Fibroblast of lung (primary cell): Measurements from ENCODE around the gene ABCG2. TPM values are rescaled to one million over a fixed set of nuclear protein-coding genes. Genes with fewer than 3 reads are reported as not detected.

Experiments
- DNase-seq, 2 donors: peaks; one replicate each; pipeline versions ENCODE4 v3.0.0 to v3.0.0-alpha.2; 2010; ENCODE audit warnings: low read depth in 2 of 2
- H2AFZ ChIP-seq: 2 replicates; pipeline ENCODE4 v1.5.1; 2012; ENCODE audit warnings: low read length, control low read depth, inconsistent platforms
- H3K27ac ChIP-seq: 2 replicates; pipeline ENCODE4 v1.5.1; 2011; ENCODE audit warnings: low read length, control low read depth; ENCODE audit not compliant: insufficient read depth
- H3K27me3 ChIP-seq: 2 replicates; pipeline ENCODE4 v1.5.1; 2011; ENCODE audit warnings: mild to moderate bottlenecking, low read length; ENCODE audit not compliant: control insufficient read depth, insufficient read depth
- H3K36me3 ChIP-seq: 2 replicates; pipeline ENCODE4 v1.5.1; 2011; ENCODE audit warnings: low read length; ENCODE audit not compliant: control insufficient read depth, insufficient read depth
- H3K4me1 ChIP-seq: 2 replicates; pipeline ENCODE4 v1.5.1; 2011; ENCODE audit warnings: low read length; ENCODE audit not compliant: control insufficient read depth, insufficient read depth; ENCODE audit errors: extremely low read depth
- H3K4me2 ChIP-seq: 2 replicates; pipeline ENCODE4 v1.5.1; 2011; ENCODE audit warnings: low read length, control low read depth; ENCODE audit not compliant: insufficient read depth; ENCODE audit errors: extremely low read depth
- H3K4me3 ChIP-seq, 4 experiments: fragments of 200-600 bp in 1 of 4; sonication (generic) in 1 of 4; replicated peaks in 1 of 4; 2 replicates each; pipeline ENCODE4 v1.5.1; 2011 to 2016; ENCODE audit warnings: low read length in 4 of 4, low read depth in 3 of 4, mild to moderate bottlenecking in 3 of 4, control low read depth in 2 of 4, inconsistent platforms in 1 of 4, mixed read lengths in 1 of 4; ENCODE audit not compliant: insufficient read depth in 1 of 4; ENCODE audit errors: control extremely low read depth in 1 of 4
- H3K79me2 ChIP-seq: 2 replicates; pipeline ENCODE4 v1.5.1; 2012; ENCODE audit warnings: mild to moderate bottlenecking, low read length, inconsistent platforms; ENCODE audit not compliant: control insufficient read depth, insufficient read depth
- H3K9ac ChIP-seq: 2 replicates; pipeline ENCODE4 v1.5.1; 2011; ENCODE audit warnings: mild to moderate bottlenecking, low read length, control low read depth; ENCODE audit not compliant: insufficient read depth
- H3K9me3 ChIP-seq: 2 replicates; pipeline ENCODE4 v1.5.1; 2012; ENCODE audit warnings: low read depth, low read length; ENCODE audit not compliant: control insufficient read depth, insufficient read depth
- H4K20me1 ChIP-seq: 2 replicates; pipeline ENCODE4 v1.5.1; 2011; ENCODE audit warnings: low read length; ENCODE audit not compliant: control insufficient read depth, insufficient read depth; ENCODE audit errors: extremely low read depth
- CTCF ChIP-seq, 2 donors: IDR thresholded peaks in 1 of 2; conservative IDR thresholded peaks in 1 of 2; 1 replicate in 1 of 2; 2 replicates in 1 of 2; pipeline ENCODE4 v1.5.1; 2011 to 2012; ENCODE audit warnings: low read length in 2 of 2, control low read depth in 1 of 2, inconsistent platforms in 1 of 2, low read depth in 1 of 2, mild to moderate bottlenecking in 1 of 2
- EZH2 ChIP-seq: IDR thresholded peaks from 2 replicates; pipeline ENCODE4 v1.5.1; 2012; ENCODE audit warnings: low read length, control low read depth, mild to moderate bottlenecking; ENCODE audit errors: missing control alignments
- polyA plus RNA-seq, 2 donors: library from polyadenylated mRNA; depleted of rRNA in 1 of 2; stranded (reverse) in 1 of 2; unstranded in 1 of 2; fragments of >200 nt; gene quantifications; 2 replicates each; pipeline ENCODE4 v1.2.1, GENCODE V29; 2011 to 2012; ENCODE audit warnings: missing spikeins in 1 of 2
- total RNA-seq: library from RNA; depleted of rRNA; stranded (reverse); fragments of >200 nt; gene quantifications from 2 replicates; pipeline ENCODE4 v1.2.1, GENCODE V29; 2014

ABCG2 gene
- total and polyA plus RNA-seq, 2 donors (not counting 1 experiment from before 2014, with no cell fraction given): 1.3 to 5.5 TPM

GRCh38 chr4:88102026-88102425, 56.4 kb downstream of the ABCG2 start:
- Histone ChIP-seq H3K9ac (no peak overlapping the region), H3K79me2 (no peaks in the 10 kb centered on the region), H3K27me3 (no peaks in the 10 kb centered on the region), H3K4me2 (no peak overlapping the region), H3K9me3 (no peaks in the 10 kb centered on the region), H4K20me1 (no peaks in the 10 kb centered on the region), H3K27ac (no peak overlapping the region), H3K4me3 (no peak overlapping the region), H3K4me1 (peaks cover 8% of the 10 kb centered on the region), H3K36me3 (no peaks in the 10 kb centered on the region), H2AFZ (no peak overlapping the region)
- TF ChIP-seq EZH2 (no peak), CTCF (conservative IDR thresholded peaks at IDR 0.05 in 1 of 2, IDR thresholded peaks at IDR 0.05 in 1 of 2; ENCODE audit: low read depth in 1 of 2, low read length in 2 of 2) (no peak)
- DNase-seq: no peak

- DNase-seq: no peak
- H3K9ac ChIP-seq: no peak overlapping the region
- no peaks in the 10 kb centered on the region for H3K79me2 ChIP-seq
- no peaks in the 10 kb centered on the region for H3K27me3 ChIP-seq
- H4K20me1 ChIP-seq: no peaks in the 10 kb centered on the region
- peaks cover 8% of the 10 kb centered on the region for H3K4me1 ChIP-seq
- no peaks in the 10 kb centered on the region for H3K36me3 ChIP-seq
- TF ChIP-seq EZH2 (no peak), CTCF (conservative IDR thresholded peaks at IDR 0.05 in 1 of 2, IDR thresholded peaks at IDR 0.05 in 1 of 2; ENCODE audit: low read depth in 1 of 2, low read length in 2 of 2) (no peak)
- no peaks in the 10 kb centered on the region for H3K9me3 ChIP-seq
- no peak overlapping the region for H3K4me2 ChIP-seq
- no peak overlapping the region for H3K4me3 ChIP-seq
- H2AFZ ChIP-seq: no peak overlapping the region
- no peak overlapping the region for H3K27ac ChIP-seq
Observed at GRCh38 chr4:88101165-88101564, 57.3 kb downstream of the ABCG2 start.

- H4K20me1 ChIP-seq: no peaks in the 10 kb centered on the region
- no peak overlapping the region for H2AFZ ChIP-seq
- H3K9ac ChIP-seq: no peak overlapping the region
- peaks cover 5% of the 10 kb centered on the region for H3K4me1 ChIP-seq
- no peaks in the 10 kb centered on the region for H3K36me3 ChIP-seq
- H3K4me2 ChIP-seq: no peak overlapping the region
- no peak overlapping the region for H3K4me3 ChIP-seq
- no peaks in the 10 kb centered on the region for H3K27me3 ChIP-seq
- no peaks in the 10 kb centered on the region for H3K79me2 ChIP-seq
- no peak overlapping the region for H3K27ac ChIP-seq
- no peak for DNase-seq
- TF ChIP-seq EZH2: no peak
- no peak for TF ChIP-seq CTCF (conservative IDR thresholded peaks at IDR 0.05 in 1 of 2, IDR thresholded peaks at IDR 0.05 in 1 of 2; ENCODE audit: low read depth in 1 of 2, low read length in 2 of 2)
- no peaks in the 10 kb centered on the region for H3K9me3 ChIP-seq
Observed at GRCh38 chr4:88098993-88099752, 59.3 kb downstream of the ABCG2 start.
